ENCODE measurements around the gene CHTF18. TPM values are rescaled to one million over a fixed set of nuclear protein-coding genes. Genes with fewer than 3 reads are reported as not detected.
A peak's percentile ranks its signal among the peaks of the same experiment; 100 is the strongest.

CHTF18 gene
- polyA plus RNA-seq, 3 donors = 0.57 to 13.8 (median 2.2) TPM

DNA sequence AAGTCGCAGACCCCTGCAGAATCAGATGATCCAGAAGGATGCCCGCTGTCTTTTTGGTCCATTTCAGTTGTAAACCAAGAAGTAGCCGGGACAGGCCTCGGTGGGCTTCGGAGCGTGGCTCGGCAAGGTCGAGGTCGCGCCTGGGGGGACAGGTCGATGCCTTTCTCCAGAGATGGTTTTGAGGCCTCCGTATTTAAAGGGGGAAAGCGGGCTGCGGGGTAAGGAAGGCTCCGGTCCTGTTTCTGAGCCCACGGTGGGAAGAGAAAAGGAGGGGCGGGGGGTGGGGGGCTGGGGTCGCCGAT is 19.6 kb downstream of the CHTF18 start:
- Mint-ChIP-seq H3K4me1 (peaks cover 15% of the 10 kb centered on the region), H3K27ac (peak overlapping the region; percentile 87 to 96 (median 91)), H3K4me3 (peak overlapping the region; percentile 91 to 98), H3K27me3 (ENCODE audit: low read depth in 3 of 3) (peaks cover 18 to 37% (median 23%) of the 10 kb centered on the region in 3 donors), H3K36me3 (peaks cover 3 to 6% of the 10 kb centered on the region in 2 donors), H3K9me3 (peaks cover 3 to 14% (median 12%) of the 10 kb centered on the region in 7 donors)
- no peaks in the 10 kb centered on the region for H3K36me3 ChIP-seq (replicated peaks in 1 of 2; ENCODE audit: control insufficient read depth in 1 of 2, insufficient read depth in 2 of 2, low read length in 2 of 2)
- H3K4me2 ChIP-seq (replicated peaks; ENCODE audit: extremely low read depth, low read length, poor library complexity, severe bottlenecking) = peak overlapping the region; percentile 83
- no peaks in the 10 kb centered on the region for H3K79me2 ChIP-seq (ENCODE audit: insufficient read depth, low read length)
- no peak for DNase-seq
- peak overlapping the region; percentile 98 for H2AFZ ChIP-seq (ENCODE audit: insufficient read depth, low read depth, low read length, poor library complexity, severe bottlenecking)
- TF ChIP-seq CTCF (IDR thresholded peaks at IDR 0.05) = no peak
- intact Hi-C loops (cut with micrococcal nuclease) = no loop called here
- H3K4me3 ChIP-seq (replicated peaks in 1 of 3; ENCODE audit: low read depth in 2 of 3, low read length in 3 of 3) = peak overlapping the region; percentile 46 to 86 (median 56)
- H3K4me1 ChIP-seq (ENCODE audit: control insufficient read depth in 1 of 2, insufficient read depth in 2 of 2, low read length in 2 of 2) = peaks cover 8 to 12% of the 10 kb centered on the region in 2 donors
- H4K20me1 ChIP-seq (ENCODE audit: insufficient read depth, low read length) = no peaks in the 10 kb centered on the region
- H3K27ac ChIP-seq (ENCODE audit: low read depth in 1 of 2, low read length in 2 of 2) = peak overlapping the region in 1 of 2 donors; percentile 95
- H3K9ac ChIP-seq (ENCODE audit: insufficient read depth, low read length, poor library complexity, severe bottlenecking) = peak overlapping the region; percentile 97
- 14% methylated on average over 14 of the region's 19 CpGs for WGBS (ENCODE audit: insufficient coverage)
- peaks cover 2 to 13% of the 10 kb centered on the region in 2 donors for H3K27me3 ChIP-seq (ENCODE audit: control insufficient read depth in 2 of 2, insufficient read depth in 2 of 2, low read length in 2 of 2)
- peaks cover 5 to 6% of the 10 kb centered on the region in 2 donors for H3K9me3 ChIP-seq (replicated peaks in 1 of 2; ENCODE audit: control insufficient read depth in 1 of 2, insufficient read depth in 1 of 2, low read length in 2 of 2)

GRCh38 chr16:813204-813915 is 24.9 kb downstream of the CHTF18 start:
- peaks cover 42 to 77% (median 63%) of the 10 kb centered on the region in 3 donors for H3K27me3 Mint-ChIP-seq (ENCODE audit: low read depth in 3 of 3)
- H3K4me1 ChIP-seq (ENCODE audit: control insufficient read depth in 1 of 2, insufficient read depth in 2 of 2, low read length in 2 of 2) = peaks cover 2 to 10% of the 10 kb centered on the region in 2 donors
- peaks cover 0 to 6% of the 10 kb centered on the region in 2 donors for H3K36me3 Mint-ChIP-seq
- peaks cover 3 to 20% (median 12%) of the 10 kb centered on the region in 7 donors for H3K9me3 Mint-ChIP-seq
- intact Hi-C loops (cut with micrococcal nuclease) = no loop called here
- no peak overlapping the region for H3K4me2 ChIP-seq (replicated peaks; ENCODE audit: extremely low read depth, low read length, poor library complexity, severe bottlenecking)
- H3K36me3 ChIP-seq (replicated peaks in 1 of 2; ENCODE audit: control insufficient read depth in 1 of 2, insufficient read depth in 2 of 2, low read length in 2 of 2) = no peaks in the 10 kb centered on the region
- H2AFZ ChIP-seq (ENCODE audit: insufficient read depth, low read depth, low read length, poor library complexity, severe bottlenecking) = no peak overlapping the region
- H3K4me3 ChIP-seq (replicated peaks in 1 of 3; ENCODE audit: low read depth in 2 of 3, low read length in 3 of 3) = no peak overlapping the region
- WGBS (ENCODE audit: insufficient coverage) = 13% methylated on average over 67 of the region's 67 CpGs
- H3K27ac Mint-ChIP-seq = no peak overlapping the region
- H3K9me3 ChIP-seq (replicated peaks in 1 of 2; ENCODE audit: control insufficient read depth in 1 of 2, insufficient read depth in 1 of 2, low read length in 2 of 2) = peaks cover 5 to 8% of the 10 kb centered on the region in 2 donors
- H3K27ac ChIP-seq (ENCODE audit: low read depth in 1 of 2, low read length in 2 of 2) = no peak overlapping the region
- H3K9ac ChIP-seq (ENCODE audit: insufficient read depth, low read length, poor library complexity, severe bottlenecking) = no peak overlapping the region
- peak in 1 of 3 donors; percentile 21 for DNase-seq
- no peaks in the 10 kb centered on the region for H3K79me2 ChIP-seq (ENCODE audit: insufficient read depth, low read length)
- H3K4me1 Mint-ChIP-seq = peaks cover 4% of the 10 kb centered on the region
- H3K4me3 Mint-ChIP-seq = peak overlapping the region in 1 of 2 donors; percentile 59
- no peak for TF ChIP-seq CTCF (IDR thresholded peaks at IDR 0.05)
- H3K27me3 ChIP-seq (ENCODE audit: control insufficient read depth in 2 of 2, insufficient read depth in 2 of 2, low read length in 2 of 2) = peaks cover 14 to 52% of the 10 kb centered on the region in 2 donors
- H4K20me1 ChIP-seq (ENCODE audit: insufficient read depth, low read length) = no peaks in the 10 kb centered on the region
